Hematopoietic multipotent progenitor cell treated with erythropoietin and hydrocortisone succinate and interleukin-3 and kit ligand, for 8 days (in vitro differentiated cells): ENCODE measurements around the gene TPST1.
"Not testable (repeated sequence)": the region's sequence is repeated elsewhere in the genome, so short reads cannot be mapped to it uniquely, and the experiment has no call there.

Experiments used
- DNase-seq: peaks from one replicate; pipeline ENCODE4 v3.0.0-alpha.2; 2015

The TPST1 gene

DNA sequence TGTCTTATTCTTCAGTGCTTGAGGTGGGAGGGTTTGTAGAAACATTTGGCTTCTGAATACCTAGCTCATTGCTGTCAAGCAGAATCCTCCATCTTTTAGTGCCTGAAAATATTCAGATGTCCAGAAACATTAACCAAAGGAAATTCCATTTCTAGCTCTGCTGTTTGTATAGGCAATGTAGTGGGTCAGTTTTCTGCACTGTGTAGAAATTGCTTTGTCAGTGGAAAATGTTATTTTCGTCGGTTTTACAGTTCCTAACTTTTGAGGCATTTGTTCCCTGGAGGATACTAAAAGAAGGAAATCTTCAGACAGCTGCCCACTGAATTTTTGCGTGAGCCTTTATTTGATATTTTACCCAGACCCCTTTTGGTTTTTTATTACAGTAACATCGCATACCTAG is 143.4 kb downstream of the TPST1 start:
- DNase-seq = no peak

DNA sequence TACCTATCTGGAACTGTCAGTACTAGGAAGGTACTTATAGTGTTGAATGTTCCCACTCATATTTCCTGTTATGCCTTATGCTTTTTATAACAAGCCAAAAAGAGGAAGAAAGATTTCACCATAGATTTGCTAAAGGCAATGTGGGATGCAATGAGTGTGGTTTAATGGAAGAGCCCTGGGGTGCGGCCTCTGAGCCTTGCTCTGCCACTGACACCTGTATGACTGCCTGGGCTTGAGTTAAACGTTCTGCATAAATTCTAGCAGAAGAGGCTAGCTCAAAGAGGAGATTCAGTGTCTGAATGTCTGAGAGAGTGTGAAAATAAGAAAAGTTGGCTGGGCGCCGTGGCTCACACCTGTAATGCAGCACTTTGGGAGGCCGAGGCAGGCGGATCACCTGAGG is 143.8 kb downstream of the TPST1 start:
- DNase-seq = peak; percentile 11

DNA sequence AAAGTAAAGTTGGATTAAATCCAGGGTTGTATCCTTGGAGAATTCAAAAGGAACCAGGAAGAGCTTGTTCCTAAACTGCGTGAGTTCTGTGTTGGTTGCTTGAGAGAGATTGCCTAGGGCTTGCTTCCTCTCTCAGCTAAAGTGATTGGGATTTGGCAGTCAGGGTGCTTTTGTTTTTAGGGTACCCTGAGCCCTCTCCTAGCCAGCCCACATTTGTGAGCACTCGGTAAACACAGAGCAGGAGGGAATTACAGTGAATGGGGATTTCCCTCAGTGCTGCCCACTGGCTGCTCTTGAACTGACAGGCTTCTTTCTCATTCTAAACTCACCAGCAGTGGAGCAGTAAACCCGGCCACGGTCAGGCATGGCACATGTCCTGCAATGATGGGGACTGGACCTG is 146.9 kb downstream of the TPST1 start:
- no peak for DNase-seq

DNA sequence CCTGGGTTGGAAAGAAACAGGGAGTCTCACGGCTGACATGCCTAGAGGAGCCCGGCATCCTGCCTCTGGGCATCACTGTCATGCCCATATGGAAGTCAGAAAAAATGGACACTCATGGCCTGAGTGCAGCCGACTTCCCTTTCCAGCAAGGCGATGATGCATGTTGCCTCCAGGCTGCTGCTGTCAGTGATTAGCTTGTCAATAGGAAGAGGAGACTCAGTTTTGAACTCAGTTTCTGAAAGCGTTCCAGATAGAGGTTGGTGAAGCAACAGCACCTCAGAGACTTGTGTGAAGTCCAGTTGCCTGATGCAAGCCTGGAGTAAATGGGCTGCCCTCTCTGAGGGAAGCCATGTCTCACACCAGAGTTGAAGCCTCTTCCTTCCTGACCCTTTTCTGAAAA is 148.4 kb downstream of the TPST1 start:
- DNase-seq = no peak

DNA sequence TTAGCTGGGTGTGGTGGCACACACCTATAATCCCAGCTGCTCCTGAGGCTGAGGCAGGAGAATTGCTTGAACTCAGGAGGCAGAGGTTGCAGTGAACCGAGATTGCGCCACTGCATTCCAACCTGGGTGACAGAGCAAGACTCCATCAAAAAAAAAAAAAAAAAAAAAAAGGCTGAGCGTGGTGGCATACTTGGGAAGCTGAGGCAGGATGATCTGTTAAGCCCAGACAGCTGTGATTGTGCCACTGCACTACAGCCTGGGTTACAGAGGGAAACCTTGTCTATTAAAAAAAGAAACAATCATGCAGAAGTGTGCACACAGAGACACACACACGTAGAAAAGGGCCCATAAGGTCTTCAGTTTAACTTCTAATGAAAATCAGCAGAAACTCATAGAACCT is 150.6 kb downstream of the TPST1 start:
- DNase-seq = no peak

DNA sequence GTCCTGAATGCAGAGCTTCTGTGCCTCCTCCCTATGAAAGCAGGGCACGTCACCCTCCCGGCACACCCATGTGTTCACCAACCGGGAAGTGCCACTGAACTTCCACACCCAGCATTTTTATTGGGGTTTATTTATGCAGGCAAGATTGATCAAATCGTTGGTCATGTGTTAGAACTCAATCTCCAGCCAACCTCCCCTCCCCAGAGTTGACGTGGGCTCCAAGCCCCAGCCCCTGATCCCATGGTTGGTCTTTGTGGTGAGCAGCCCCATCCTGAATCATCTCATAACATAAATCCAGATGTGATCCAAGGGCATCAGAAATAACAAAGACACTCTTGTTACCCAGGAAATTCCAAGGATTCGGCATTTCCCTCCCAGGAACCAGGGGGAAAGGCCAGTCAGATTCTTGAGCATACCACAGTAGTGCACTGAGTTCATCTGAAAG is 151.2 kb downstream of the TPST1 start:
- DNase-seq = no peak

DNA sequence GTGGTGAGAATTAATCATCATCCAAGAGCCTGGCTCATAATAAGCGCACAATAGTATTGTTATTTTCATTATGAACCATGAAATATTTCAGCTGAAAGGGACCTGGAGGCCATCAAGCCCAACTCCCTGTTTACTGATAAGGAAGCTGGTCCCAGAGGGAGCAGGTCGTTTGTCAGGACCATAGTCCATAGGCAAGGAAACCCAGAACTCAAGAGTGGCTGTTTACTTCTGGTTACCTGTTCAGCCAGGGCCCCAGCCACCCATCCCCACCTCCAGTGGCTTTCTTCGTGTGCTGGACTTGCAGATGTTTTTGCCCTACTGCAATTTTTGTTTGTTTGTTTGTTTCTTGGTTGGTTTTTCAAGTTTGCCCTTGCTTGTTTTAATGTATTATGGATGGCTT is 152.0 kb downstream of the TPST1 start:
- DNase-seq = no peak

DNA sequence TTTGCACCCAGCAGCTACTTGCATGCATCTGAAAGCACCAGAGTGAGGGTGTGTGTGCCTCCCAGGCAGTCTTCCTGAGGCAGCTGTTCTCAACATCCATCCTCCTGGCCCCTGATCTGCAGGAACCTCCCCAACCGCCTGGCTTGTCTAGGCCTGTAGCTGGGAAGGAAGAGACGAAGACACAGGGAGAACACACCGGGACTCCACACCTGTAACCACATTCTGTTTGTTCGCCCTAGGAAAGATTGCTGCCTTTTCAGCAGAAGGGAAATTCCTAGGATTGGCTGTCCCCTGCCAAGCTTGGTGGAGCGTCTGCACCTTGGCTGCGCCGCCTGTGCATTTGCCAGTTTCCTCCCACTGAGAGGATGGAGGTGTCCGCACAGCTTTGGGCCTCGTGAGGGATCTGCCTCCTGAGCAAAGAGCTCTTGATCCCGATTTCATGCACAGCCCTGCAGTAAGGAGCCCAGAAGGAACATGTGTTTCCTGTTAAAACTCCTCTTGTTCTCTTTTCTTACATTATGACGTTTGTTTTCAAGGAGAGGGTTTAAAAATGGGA is 154.6 kb downstream of the TPST1 start:
- DNase-seq = no peak

DNA sequence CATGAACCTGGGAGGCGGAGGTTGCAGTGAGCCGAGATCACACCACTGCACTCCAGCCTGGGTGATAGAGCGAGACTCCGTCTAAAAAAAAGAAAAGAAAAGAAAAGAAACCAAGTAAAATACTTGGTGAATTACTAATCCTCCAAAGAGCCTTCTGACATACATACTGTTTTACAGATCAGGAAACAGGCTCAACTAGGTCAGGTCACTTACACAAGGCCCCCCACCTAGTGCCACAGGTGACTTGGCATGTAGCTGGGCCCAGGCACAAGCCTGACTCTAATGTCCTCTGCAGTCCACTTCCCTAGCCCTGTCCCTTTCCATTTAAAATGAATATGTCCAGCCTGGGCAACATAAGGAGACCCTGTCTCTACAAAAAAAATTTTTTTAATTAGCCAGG is 157.0 kb downstream of the TPST1 start:
- no peak for DNase-seq

DNA sequence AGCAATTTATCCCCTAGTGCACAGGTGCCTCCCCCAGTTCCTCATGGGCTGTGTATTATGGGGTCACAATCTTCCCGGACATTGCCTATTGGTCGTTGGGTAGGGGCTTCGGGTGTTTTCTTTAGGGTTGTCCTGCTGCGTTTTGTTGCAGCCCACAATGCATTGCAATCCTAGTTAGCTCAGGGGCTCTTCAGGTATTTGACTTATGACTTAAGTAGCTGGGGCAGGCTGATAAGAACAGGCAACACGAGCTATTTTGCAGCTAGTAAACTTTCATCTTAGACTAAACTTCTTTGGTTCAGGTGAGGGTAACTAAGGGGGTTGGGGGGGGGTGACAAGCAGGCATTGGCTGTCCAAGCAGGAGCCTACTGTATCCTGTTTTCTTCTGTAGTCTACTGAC is 158.5 kb downstream of the TPST1 start:
- no peak for DNase-seq

DNA sequence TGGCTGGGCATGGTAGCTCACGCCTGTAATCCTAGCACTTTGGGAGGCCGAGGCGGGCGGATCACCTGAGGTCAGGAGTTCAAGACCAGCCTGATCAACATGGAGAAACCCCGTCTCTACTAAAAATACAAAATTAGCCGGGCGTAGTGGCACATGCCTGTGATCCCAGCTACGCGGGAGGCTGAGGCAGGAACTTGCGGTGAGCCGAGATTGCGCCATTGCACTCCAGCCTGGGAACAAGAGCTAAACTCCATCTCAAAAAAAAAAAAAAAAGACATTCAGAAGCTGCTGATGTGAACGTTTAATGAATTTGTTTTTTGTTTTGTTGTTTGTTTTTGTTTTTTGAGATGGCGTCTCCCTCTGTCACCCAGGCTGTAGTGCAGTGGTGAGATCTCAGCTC is 159.9 kb downstream of the TPST1 start:
- not testable (repeated sequence) for DNase-seq

DNA sequence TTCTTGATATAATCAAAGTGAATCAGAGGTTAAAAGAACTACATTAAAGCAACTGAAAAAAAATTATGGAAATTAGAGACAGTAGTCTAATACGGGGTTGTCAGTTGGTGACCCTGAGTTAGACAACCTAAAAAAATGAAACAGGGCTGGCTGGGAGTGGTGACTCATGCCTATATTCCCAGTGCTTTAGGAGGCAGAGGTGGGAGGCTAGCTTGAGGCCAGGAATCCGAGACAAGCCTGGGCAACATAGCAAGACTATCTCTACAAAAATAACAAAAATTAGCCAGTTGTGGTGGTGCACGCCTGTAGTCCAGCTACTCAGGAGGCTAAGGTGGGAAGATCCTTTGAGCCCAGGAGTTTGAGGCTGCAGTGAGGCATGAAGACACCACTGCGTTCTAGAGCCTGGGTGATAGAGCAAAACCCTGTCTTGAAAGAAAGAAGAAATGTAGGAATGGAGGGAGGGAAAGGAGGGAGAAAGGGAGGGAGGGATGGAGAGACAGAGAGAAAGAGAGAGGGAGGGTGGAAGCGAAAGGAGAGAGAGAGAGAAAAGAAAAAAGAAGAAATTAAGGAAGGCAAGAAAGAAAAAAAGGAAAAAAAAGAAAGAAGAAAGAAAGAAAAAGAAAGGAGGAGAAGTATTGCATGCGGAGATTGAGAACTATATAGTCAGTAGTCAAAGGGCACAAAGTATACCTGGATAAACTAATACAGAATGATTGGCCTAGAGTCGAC is 166.1 kb downstream of the TPST1 start:
- DNase-seq = no peak

DNA sequence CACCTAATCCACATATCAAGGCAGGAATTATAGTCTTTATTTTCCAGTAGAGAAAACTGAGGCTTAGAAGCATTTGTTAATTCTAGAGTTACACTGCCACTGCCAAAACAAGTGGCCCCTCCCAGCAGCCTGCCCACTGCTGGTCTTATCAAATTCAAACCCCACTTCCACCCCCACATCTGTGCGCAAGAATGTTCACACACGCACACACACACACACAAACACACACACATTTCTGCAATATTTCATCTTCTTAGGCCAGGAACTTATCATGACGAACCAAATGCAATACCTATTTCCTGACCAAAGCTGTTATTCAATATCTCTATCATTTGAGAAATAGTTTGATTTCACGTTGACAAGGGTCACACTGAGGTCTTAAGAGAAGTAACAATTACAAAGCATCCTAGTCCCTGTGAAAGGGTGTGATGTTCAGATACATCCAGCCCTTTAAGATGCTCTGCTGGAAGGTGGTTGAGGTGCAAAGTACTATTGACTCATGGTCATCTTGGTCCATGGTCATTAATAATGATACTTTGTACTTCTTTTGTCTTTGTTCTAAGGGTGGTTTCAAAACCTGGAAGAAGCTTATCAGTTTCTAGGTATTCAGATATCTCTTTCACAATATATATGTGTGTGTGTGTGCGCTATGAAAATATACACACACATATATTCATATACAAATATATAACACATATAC is 169.2 kb downstream of the TPST1 start:
- peak; percentile 75 for DNase-seq

DNA sequence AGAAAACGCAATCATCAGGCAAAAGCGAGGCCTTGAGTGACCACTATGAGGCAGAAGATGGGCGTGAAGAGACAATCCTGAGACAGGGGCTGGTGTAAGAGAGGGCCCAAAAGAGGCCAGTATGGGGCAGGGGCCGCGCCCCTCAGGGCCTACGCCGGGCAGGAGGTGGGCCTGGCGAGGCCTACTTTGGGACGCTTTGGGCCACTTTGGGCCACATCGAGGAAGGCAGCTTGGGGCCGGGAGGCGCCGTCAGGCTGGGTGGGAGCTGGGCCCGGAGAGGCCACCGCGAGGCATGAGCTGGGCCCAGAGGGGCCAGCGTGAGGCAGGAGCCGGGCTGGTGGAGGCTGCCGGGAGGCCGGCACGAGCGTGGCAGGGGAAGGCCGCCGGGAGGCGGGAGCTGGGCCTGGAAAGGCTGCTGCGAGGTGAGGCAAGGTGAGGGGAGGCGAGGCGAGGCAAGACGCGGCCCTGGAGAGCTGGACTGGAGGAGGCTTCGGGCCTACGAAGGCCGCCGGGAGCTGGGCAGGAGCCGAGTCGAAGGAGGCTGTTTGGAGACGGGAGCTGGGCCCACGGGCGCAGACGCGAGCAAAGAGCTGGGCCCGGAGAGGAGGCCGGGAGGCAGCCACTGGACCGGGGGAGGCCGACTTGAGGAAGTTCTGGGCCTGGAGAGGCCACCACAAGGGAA is 171.3 kb downstream of the TPST1 start:
- DNase-seq = no peak

DNA sequence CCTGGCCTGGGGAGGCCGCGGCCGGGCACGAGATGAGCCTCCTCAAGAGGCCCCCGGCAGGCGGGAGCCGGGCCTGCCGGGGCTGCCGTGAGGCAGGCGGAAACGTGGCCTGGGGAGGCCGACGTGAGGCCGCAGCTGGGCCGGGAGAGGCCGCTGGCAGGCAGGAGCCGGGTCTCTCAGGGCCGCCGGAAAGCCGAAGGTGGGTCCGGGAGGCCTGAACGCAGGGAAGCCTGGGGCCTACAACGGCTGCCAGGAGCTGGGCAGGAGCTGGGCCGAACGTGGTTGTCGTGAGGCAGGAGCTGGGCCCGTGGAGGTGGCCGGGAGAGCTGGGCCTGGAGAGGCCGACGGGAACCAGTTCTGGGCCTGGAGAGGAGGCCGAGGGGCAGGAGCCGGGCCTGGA is 171.9 kb downstream of the TPST1 start:
- DNase-seq = no peak

DNA sequence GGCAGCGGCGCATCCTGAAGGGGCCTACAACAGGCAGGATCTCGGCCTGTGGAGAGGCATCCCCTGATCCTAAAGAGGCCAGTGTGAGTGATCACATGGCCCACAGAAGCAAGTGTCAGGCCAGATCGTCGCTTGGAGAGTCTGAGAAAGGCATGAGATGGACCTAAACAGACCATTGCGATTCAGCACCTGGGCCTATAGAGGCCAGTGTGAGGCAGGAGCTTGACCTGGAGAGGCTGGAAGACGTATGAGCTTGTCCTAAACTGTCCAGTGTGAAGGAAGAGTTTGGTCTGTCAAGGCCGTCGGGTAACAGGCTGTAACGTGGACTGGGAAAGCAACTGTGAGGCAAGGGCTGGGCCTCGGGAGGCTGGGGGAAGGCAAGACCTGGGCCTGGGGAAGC is 172.6 kb downstream of the TPST1 start:
- DNase-seq = no peak

DNA sequence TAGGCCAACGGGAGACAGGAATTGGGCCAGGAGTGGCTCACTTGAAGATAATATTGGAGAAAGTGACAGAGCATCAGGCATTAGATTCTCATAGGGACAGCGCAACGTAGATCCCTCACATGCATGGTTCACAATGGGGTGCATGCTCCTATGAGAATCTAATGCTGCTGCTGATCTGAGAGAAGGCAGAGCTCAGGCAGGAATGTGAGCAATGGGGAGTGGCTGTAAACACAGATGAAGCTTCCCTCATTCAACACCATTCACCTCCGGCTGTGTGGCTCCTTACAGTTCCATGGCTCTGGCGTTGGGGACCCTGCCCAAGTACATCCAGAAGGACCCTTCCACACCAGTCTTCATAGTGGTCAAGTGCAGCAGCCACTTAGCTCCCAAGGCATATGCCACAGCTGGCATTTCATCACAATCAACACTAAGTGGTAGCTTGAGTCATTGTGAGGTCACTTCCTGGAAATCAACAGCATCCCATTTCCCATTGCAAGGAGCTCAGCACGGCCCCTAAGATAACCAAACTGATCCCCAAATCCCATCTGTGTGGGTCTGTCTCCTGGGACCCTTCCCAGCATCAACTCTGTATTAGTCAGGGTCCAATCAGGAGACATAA is 174.5 kb downstream of the TPST1 start:
- no peak for DNase-seq

DNA sequence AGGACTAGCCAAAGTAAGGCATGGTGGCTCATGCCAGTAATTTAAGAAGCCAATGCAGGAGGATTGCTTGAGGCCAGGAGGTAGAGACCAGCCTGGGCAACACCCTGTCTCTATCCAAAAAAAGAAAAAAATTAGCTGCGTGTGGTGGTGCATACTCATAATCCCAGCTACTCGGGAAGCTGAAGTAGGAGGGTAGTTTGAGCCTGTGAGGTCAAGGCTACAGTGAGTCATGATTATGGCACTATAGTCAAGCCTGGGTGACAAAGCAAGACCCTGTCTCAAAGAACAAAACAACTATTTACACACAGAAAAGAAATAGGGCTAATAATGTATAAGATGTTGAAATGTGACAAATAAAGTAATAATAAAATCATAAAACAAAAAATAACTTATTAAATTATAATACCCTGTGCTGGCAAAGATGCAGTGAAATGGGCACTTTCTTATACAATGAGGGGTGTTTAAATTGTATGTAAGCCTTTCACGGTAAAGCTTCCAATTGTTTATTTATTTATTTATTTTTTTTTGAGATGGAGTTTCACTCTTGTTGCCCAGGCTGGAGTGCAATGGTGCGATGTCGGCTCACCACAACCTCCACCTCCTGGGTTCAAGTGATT is 175.2 kb downstream of the TPST1 start:
- DNase-seq = no peak

DNA sequence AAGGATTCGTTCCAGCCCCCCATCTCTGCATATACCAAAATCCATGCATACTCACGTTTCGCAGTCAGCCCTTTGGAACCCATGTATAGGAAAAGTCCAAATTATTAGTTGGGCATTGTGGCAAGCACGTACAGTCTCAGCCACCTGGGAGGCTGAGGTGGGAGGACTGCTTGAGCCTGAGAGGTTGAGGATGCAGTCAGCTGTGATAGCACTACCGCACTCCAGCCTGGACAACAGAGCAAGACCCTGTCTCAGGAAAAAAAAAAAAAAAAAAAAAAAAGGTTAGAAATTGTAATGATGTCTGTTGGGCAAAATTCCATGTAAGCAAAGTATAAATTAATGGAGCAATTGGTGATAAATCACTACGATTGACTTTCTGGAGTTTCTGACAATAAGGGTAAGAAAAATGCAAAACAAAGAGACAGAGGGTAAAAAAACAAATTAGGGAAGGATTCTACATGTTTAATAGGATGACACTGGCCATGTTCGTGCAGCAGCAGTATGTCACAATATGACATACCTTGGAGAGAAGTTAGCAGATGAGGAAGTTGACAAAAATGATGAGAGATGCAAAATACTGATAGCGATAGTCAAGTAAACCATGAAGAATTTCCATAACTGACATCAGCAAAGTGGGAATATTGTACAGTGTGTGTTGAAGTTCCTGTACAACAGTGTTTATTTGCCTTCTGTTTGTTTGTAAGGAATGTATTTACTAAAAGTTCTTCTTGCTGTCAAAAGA is 177.2 kb downstream of the TPST1 start:
- DNase-seq = not testable (repeated sequence)

DNA sequence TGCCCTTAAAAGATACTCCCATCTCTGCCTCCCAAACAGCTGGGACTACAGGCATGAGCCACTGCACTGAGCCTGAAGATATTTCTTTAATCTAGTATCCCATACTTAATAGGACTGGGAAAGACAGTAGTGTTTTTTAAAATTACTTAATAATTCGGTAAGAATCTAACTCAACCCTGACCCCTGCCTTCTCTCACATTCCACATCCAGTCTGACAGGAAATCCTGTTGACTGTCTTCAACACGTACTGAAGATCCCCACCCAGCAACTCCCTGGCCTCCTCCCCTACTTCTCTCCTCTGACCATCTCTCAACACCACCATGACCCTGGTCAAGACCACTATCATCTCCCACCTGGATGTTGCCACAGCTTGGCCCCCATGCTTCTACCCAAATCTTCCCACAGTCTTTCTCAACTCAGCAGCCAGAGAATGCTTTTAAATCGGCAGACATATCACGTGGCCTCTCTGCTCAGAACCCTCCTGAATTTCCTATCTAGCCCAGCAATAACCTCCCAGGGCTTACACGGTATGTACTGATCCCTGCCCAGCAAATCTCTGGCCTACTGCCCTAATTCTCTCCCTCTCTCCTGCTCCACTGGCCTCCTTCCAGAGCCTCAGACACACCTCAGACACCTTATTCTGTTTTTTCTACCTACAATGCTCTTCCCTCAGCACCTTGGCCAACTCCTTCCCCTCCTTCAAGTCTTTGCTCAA is 180.2 kb downstream of the TPST1 start:
- DNase-seq = not testable (repeated sequence)

DNA sequence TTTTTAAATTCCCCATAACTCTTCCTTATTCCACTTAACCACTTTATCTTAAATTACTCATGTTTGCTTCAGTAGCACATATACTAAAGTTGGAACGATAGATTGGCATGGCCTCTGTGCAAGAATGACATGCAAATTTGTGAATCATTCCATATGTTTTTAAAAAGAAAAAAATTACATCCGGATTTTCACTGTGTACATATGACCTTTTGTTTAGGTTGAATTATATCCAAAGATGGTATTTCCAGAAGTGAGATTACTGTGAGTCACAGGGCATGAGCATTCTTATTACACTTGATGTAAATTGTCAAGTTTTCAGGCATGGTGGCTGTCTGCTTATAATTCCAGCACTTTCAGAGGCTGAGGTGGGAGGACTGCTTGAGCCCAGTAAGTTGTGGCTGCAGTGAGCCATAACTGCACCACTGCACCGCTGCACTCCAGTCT is 190.0 kb downstream of the TPST1 start:
- not testable (repeated sequence) for DNase-seq
